Esophagus muscularis mucosa (tissue), 4 donors: Measurements from ENCODE around the gene THADA. TPM values are rescaled to one million over a fixed set of nuclear protein-coding genes. Genes with fewer than 3 reads are reported as not detected.
A peak's percentile ranks its signal among the peaks of the same experiment; 100 is the strongest.

Experiments used
- DNase-seq: peaks from one replicate; pipeline ENCODE4 v3.0.0-alpha.2; 2017; ENCODE audit errors: extremely low spot score
- H3K27ac ChIP-seq, 4 donors: fragments of 200-600 bp; sonication (generic); replicated peaks in 1 of 4; 1 replicate in 3 of 4; 2 replicates in 1 of 4; pipeline ENCODE4 v1.5.1; 2016 to 2019; ENCODE audit warnings: mild to moderate bottlenecking in 1 of 4
- H3K27me3 ChIP-seq, 4 donors: fragments of 200-600 bp; sonication (generic); one replicate each; pipeline versions ENCODE4 v1.5.1 to v1.6.0; 2016 to 2019
- H3K36me3 ChIP-seq, 4 donors: fragments of 200-600 bp; sonication (generic); one replicate each; pipeline ENCODE4 v1.5.1; 2016 to 2019
- H3K4me1 ChIP-seq, 4 donors: fragments of 200-600 bp; sonication (generic); one replicate each; pipeline ENCODE4 v1.5.1; 2016 to 2019
- H3K4me3 ChIP-seq, 4 donors: fragments of 200-600 bp; sonication (generic); 1 replicate in 2 of 4; 2 replicates in 2 of 4; pipeline ENCODE4 v1.5.1; 2016 to 2019; ENCODE audit warnings: mild to moderate bottlenecking in 4 of 4, moderate library complexity in 1 of 4
- H3K9me3 ChIP-seq, 4 donors: fragments of 200-600 bp; sonication (generic); 1 replicate in 3 of 4; 2 replicates in 1 of 4; pipeline ENCODE4 v1.5.1; 2016 to 2019
- EP300 ChIP-seq: sonication (generic); formaldehyde crosslinking; IDR thresholded peaks from one replicate; pipeline ENCODE4 v1.6.1; 2017; ENCODE audit warnings: antibody characterized with exemption
- POLR2A ChIP-seq: fragments of 450-650 bp; IDR thresholded peaks from one replicate; pipeline ENCODE4 v1.6.1; 2017; ENCODE audit warnings: antibody characterized with exemption, moderate library complexity, mild to moderate bottlenecking, low read depth
- POLR2AphosphoS5 ChIP-seq, 2 donors: sonication (generic); formaldehyde crosslinking; IDR thresholded peaks; one replicate each; pipeline ENCODE4 v1.6.1; 2017; ENCODE audit warnings: antibody characterized with exemption in 2 of 2
- WGBS: methylation state at CpG from one replicate; pipeline ENCODE4 v1.1.5; 2018; 5-methylcytosine and 5-hydroxymethylcytosine counted together
- intact Hi-C: fragments of 100-400 bp; cut with DNase I; formaldehyde crosslinking; loops from one replicate; pipeline ENCODE4 v1.15.1; 2023
- total RNA-seq, 4 donors: library from RNA; depleted of rRNA; stranded (reverse); fragments of >200 nt; gene quantifications; one replicate each; pipeline versions ENCODE4 v1.1.0 to v1.2.1, GENCODE V29; 2016
- TF ChIP-seq, protein P1 (sequence below), 3 experiments: fragments of 200-600 bp in 2 of 3; fragments of 450-650 bp in 1 of 3; sonication (generic) in 2 of 3; IDR thresholded peaks; one replicate each; pipeline ENCODE4 v1.5.1; 2017 to 2019; ENCODE audit warnings: antibody characterized with exemption in 3 of 3, mild to moderate bottlenecking in 2 of 3, moderate library complexity in 1 of 3

Gene THADA
- total RNA-seq, 4 donors from 2014 or later, result 17.2 to 28.7 (median 21.3) TPM

- DNase-seq, result no peak
- Histone ChIP-seq H3K27ac (peak overlapping the region; percentile 83 to 88 (median 86)), H3K9me3 (no peaks in the 10 kb centered on the region), H3K27me3 (no peaks in the 10 kb centered on the region), H3K4me3 (no peak overlapping the region), H3K4me1 (peaks cover 74 to 80% (median 78%) of the 10 kb centered on the region in 4 donors), H3K36me3 (no peaks in the 10 kb centered on the region)
- 21% methylated on average over 1 of the region's 1 CpG for WGBS
- intact Hi-C loops, result no loop called here
- TF ChIP-seq POLR2A, result no peak
- peak; percentile 41 to 56 for TF ChIP-seq POLR2AphosphoS5 (IDR thresholded peaks at IDR 0.05)
- TF ChIP-seq, protein P1, sequence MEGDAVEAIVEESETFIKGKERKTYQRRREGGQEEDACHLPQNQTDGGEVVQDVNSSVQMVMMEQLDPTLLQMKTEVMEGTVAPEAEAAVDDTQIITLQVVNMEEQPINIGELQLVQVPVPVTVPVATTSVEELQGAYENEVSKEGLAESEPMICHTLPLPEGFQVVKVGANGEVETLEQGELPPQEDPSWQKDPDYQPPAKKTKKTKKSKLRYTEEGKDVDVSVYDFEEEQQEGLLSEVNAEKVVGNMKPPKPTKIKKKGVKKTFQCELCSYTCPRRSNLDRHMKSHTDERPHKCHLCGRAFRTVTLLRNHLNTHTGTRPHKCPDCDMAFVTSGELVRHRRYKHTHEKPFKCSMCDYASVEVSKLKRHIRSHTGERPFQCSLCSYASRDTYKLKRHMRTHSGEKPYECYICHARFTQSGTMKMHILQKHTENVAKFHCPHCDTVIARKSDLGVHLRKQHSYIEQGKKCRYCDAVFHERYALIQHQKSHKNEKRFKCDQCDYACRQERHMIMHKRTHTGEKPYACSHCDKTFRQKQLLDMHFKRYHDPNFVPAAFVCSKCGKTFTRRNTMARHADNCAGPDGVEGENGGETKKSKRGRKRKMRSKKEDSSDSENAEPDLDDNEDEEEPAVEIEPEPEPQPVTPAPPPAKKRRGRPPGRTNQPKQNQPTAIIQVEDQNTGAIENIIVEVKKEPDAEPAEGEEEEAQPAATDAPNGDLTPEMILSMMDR (IDR thresholded peaks at IDR 0.05), result no peak
- TF ChIP-seq EP300, result peak; percentile 28
Measured at GRCh38 chr2:43348908-43349661, 246.8 kb downstream of the THADA start.

GRCh38 chr2:43347746-43348145 lies 248.1 kb downstream of the THADA start:
- H3K4me1 ChIP-seq, result peaks cover 87 to 93% (median 91%) of the 10 kb centered on the region in 4 donors
- peak overlapping the region; percentile 83 to 88 (median 86) for H3K27ac ChIP-seq
- H3K4me3 ChIP-seq, result no peak overlapping the region
- H3K36me3 ChIP-seq, result no peaks in the 10 kb centered on the region
- no peaks in the 10 kb centered on the region for H3K27me3 ChIP-seq
- H3K9me3 ChIP-seq, result no peaks in the 10 kb centered on the region
- DNase-seq, result no peak
- TF ChIP-seq POLR2AphosphoS5 (IDR thresholded peaks at IDR 0.05) (no peak), POLR2A (no peak), EP300 (no peak)
- TF ChIP-seq, protein P1 (IDR thresholded peaks at IDR 0.05), result no peak
- intact Hi-C loops, result no loop called here
- 56% methylated on average over 4 of the region's 4 CpGs for WGBS

DNA sequence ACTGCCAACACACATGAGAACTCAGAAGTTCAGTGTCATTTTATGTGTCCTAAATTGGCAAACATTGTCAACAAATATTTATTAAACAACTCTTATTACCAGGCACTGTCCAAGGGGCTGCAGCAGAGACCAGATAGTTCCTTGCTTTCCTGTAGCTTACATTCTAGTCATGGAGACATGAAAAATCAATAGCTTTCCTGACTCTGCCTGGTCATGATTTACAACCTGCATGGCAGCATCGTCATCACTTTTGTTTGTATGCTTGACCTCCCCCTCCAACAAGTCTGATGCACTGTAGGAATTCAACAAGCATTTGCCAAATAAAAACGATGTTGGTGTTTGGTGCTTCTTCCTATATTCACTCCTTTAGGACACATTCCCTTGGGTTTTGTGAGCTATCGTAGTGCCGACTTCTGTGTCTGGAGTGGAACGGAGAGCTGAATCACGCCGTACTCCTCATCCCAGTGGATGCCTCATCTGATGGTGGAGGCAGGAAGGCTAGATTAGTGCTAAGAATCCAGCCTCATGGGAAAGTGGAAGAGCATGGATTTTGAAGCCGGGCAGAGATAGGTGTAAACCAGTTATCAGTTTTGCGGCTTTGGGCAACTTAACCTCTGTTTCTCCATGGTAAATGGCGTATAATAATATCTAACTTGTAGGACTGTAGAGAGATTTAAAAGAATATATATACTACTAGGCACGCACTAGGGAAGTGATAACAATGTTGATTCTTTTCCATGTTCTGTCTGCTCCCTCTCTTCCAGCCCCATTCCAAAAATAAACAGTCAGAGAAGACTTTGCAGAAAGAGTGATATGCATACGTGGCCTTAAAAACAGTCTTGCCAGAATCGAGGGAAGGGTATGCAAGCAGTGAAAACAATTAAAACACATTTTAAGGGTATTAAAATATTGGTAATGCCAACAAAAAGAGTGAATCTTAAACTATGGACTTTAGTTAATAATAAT lies 249.0 kb downstream of the THADA start:
- Histone ChIP-seq H3K27me3 (no peaks in the 10 kb centered on the region), H3K9me3 (no peaks in the 10 kb centered on the region), H3K27ac (peak overlapping the region; percentile 83 to 88 (median 86)), H3K36me3 (no peaks in the 10 kb centered on the region), H3K4me1 (peaks cover 93 to 100% (median 99%) of the 10 kb centered on the region in 4 donors), H3K4me3 (no peak overlapping the region)
- TF ChIP-seq, protein P1 (IDR thresholded peaks at IDR 0.05), result no peak
- TF ChIP-seq EP300, result no peak
- TF ChIP-seq POLR2A, result no peak
- no peak for TF ChIP-seq POLR2AphosphoS5 (IDR thresholded peaks at IDR 0.05)
- intact Hi-C loops, result no loop called here
- WGBS, result 80% methylated on average over 13 of the region's 13 CpGs
- DNase-seq, result no peak

DNA sequence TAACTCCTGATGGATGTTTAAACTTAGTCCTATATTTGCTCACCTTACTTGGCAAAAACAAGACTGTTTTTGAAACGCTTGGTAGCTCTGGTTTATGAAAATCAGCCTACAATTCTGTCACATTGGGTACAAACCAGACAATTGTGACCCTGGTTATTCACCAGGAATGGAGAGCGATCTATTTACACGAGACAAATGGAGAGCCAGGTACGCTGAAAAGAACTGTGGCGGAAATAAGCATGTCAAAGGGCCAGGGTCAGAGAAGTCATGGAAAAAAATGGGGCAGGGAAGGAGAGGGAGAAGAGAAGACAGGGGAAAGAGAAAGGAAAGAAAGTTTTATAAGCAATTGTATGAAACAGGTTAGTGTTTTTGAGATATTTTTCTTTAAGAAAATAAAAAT lies 250.0 kb downstream of the THADA start:
- intact Hi-C loops, result no loop called here
- Histone ChIP-seq H3K36me3 (no peaks in the 10 kb centered on the region), H3K4me3 (no peak overlapping the region), H3K4me1 (peaks cover 94 to 100% (median 100%) of the 10 kb centered on the region in 4 donors), H3K27me3 (no peaks in the 10 kb centered on the region), H3K9me3 (no peaks in the 10 kb centered on the region), H3K27ac (peak overlapping the region; percentile 83 to 88 (median 86))
- TF ChIP-seq EP300, result no peak
- 38% methylated on average over 5 of the region's 5 CpGs for WGBS
- DNase-seq, result no peak

DNA sequence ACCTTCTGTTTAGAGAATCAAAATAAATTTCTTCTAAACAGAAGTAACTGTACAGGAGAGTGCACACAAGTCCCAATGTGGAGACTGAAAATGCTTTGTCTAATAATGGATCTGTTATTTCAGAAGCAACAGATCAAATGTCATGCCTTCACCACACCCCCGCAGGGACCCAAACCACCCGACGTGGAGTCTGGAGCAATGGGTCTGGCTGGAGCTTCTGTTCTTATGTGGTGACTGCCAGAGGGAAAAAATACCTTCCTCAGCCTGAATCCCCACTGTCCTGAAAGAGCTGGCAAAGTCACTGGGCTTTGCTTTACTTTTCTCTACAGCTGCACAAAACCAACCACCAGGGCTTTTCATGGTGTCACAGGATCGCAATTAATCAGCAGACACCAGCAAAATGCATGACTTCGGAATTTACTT lies 250.4 kb downstream of the THADA start:
- Histone ChIP-seq H3K36me3 (no peaks in the 10 kb centered on the region), H3K27me3 (no peaks in the 10 kb centered on the region), H3K27ac (peak overlapping the region; percentile 83 to 88 (median 86)), H3K4me1 (peaks cover 92 to 100% (median 100%) of the 10 kb centered on the region in 4 donors), H3K9me3 (no peaks in the 10 kb centered on the region), H3K4me3 (no peak overlapping the region)
- TF ChIP-seq POLR2A (peak; percentile 32), EP300 (no peak), POLR2AphosphoS5 (IDR thresholded peaks at IDR 0.05) (peak; percentile 26 to 56)
- TF ChIP-seq, protein P1 (IDR thresholded peaks at IDR 0.05), result peak; percentile 13 to 39 (median 22)
- intact Hi-C loops, result no loop called here
- DNase-seq, result peak; percentile 87
- 44% methylated on average over 5 of the region's 5 CpGs for WGBS
